PFSK-1 (cell line): ENCODE data around the gene YAE1.

Source experiments
- POLR2AphosphoS5 ChIP-seq: IDR thresholded peaks from 2 replicates; pipeline ENCODE4 v1.6.1; 2012; ENCODE audit warnings: low read depth, mild to moderate bottlenecking, control low read depth, low read length, moderate library complexity
- REST ChIP-seq, 2 experiments: IDR thresholded peaks; 2 replicates each; pipeline versions ENCODE4 v1.6.1 to v1.8.0; 2011 to 2012; ENCODE audit warnings: low read depth in 2 of 2, low read length in 2 of 2, control low read depth in 1 of 2, inconsistent platforms in 1 of 2, mild to moderate bottlenecking in 1 of 2, moderate library complexity in 1 of 2; ENCODE audit not compliant: insufficient read depth in 1 of 2
- TAF1 ChIP-seq: IDR thresholded peaks from 2 replicates; pipeline ENCODE4 v1.6.1; 2012; ENCODE audit warnings: low read length, control low read depth, borderline replicate concordance; ENCODE audit not compliant: insufficient read depth

- TF ChIP-seq REST (IDR thresholded peaks at IDR 0.05; ENCODE audit: insufficient read depth in 1 of 2, low read depth in 2 of 2, low read length in 2 of 2), result no peak
- TF ChIP-seq TAF1, result no peak
- TF ChIP-seq POLR2AphosphoS5, result no peak
Measured at GRCh38 chr7:39565538-39565937, 666 bp upstream of the YAE1 start.
